K562 (cell line): ENCODE measurements around the gene COL15A1. TPM values are rescaled to one million over a fixed set of nuclear protein-coding genes. Genes with fewer than 3 reads are reported as not detected.

Source experiments
- ATAC-seq: fragments of 200-7000 bp; cut with Tn5 transposase; 3 replicates; pipeline ENCODE4 v1.9.1; 2020; ENCODE audit warnings: moderate library complexity
- BruUV-seq: library from RNA; stranded (reverse); fragments of 400-500 nt; replicated peaks from 2 replicates; lab custom pipeline; 2021; lab: Mats Ljungman, UMichigan
- CTCF ChIA-PET: fragments of 300-600 bp; formaldehyde crosslinking; extraction: SDS; loops from one replicate; lab custom pipeline; 2021; ENCODE audit warnings: low intra/inter-chr PET ratio; lab: Yijun Ruan, JAX
- POLR2A ChIA-PET: fragments of 300-600, 350-650 bp; sonication (Branson Sonifier 250); formaldehyde crosslinking; extraction: SDS; loops from one replicate; lab custom pipeline; 2021; ENCODE audit warnings: antibody characterized with exemption, inconsistent platforms; lab: Yijun Ruan, JAX
- DNase-seq, 4 experiments: peaks; one replicate each; pipeline versions ENCODE4 v3.0.0 to v3.0.0-alpha.2; 2011 to 2018; ENCODE audit warnings: low spot score in 3 of 4, mixed read lengths in 3 of 4; ENCODE audit errors: extremely low read depth in 1 of 4
- FAIRE-seq: peaks from 2 replicates; lab custom pipeline; 2011; peaks lifted over from hg19 to GRCh38; lab: Jason Lieb, UNC
- H2AFZ ChIP-seq: 2 replicates; pipeline ENCODE4 v1.6.0; 2011; ENCODE audit warnings: low read depth, low read length, control low read depth, inconsistent platforms
- H3K27ac ChIP-seq: fragments of 200-600 bp; 3 replicates; pipeline ENCODE4 v1.8.0; 2011; ENCODE audit warnings: low read depth, mild to moderate bottlenecking, control low read depth, inconsistent platforms, low read length, moderate library complexity, mixed read lengths; ENCODE audit errors: extremely low read depth
- H3K27me3 ChIP-seq, 2 experiments: fragments of 300-600 bp in 1 of 2; 2 replicates in 1 of 2; 3 replicates in 1 of 2; pipeline versions ENCODE4 v1.6.0 to v1.8.0; 2011; ENCODE audit warnings: inconsistent platforms in 2 of 2, low read length in 2 of 2, mild to moderate bottlenecking in 1 of 2, mixed read lengths in 1 of 2, moderate library complexity in 1 of 2; ENCODE audit not compliant: control insufficient read depth in 2 of 2, insufficient read depth in 2 of 2
- H3K36me3 ChIP-seq: fragments of 300-600 bp; 3 replicates; pipeline ENCODE4 v1.8.0; 2011; ENCODE audit warnings: mild to moderate bottlenecking, low read length, inconsistent platforms; ENCODE audit not compliant: control insufficient read depth, insufficient read depth
- H3K4me1 ChIP-seq, 2 experiments: fragments of 200-600 bp in 1 of 2; replicated peaks in 1 of 2; 2 replicates in 1 of 2; 3 replicates in 1 of 2; pipeline versions ENCODE4 v1.5.1 to v1.8.0; 2011; ENCODE audit warnings: inconsistent platforms in 2 of 2, low read length in 2 of 2, mild to moderate bottlenecking in 1 of 2, mixed read lengths in 1 of 2, moderate library complexity in 1 of 2; ENCODE audit not compliant: control insufficient read depth in 2 of 2, insufficient read depth in 2 of 2
- H3K4me2 ChIP-seq: 2 replicates; pipeline ENCODE4 v1.6.1; 2011; ENCODE audit warnings: low read length, control low read depth, inconsistent platforms, mixed read lengths; ENCODE audit not compliant: insufficient read depth
- H3K4me3 ChIP-seq: fragments of 200-600 bp; sonication (generic), shearing (Covaris generic); 2 replicates; pipeline ENCODE4 v1.5.1; 2016; ENCODE audit warnings: control low read depth, inconsistent platforms
- H3K79me2 ChIP-seq: fragments of 200-600 bp; 3 replicates; pipeline ENCODE4 v1.8.0; 2011; ENCODE audit warnings: low read length, inconsistent platforms; ENCODE audit not compliant: control insufficient read depth, insufficient read depth
- H3K9ac ChIP-seq, 2 experiments: 2 replicates each; pipeline versions ENCODE4 v1.6.0 to v1.6.1; 2011; ENCODE audit warnings: low read depth in 2 of 2, low read length in 2 of 2, control low read depth in 1 of 2, inconsistent platforms in 1 of 2, mild to moderate bottlenecking in 1 of 2, mixed read lengths in 1 of 2; ENCODE audit not compliant: insufficient read depth in 1 of 2
- H3K9me1 ChIP-seq: one replicate; pipeline ENCODE4 v1.6.0; 2011; ENCODE audit warnings: inconsistent platforms, mild to moderate bottlenecking, low read length, moderate library complexity; ENCODE audit not compliant: control insufficient read depth, insufficient read depth
- H3K9me3 ChIP-seq: replicated peaks from 2 replicates; pipeline ENCODE4 v1.5.1; 2011; ENCODE audit warnings: low read depth, low read length, inconsistent platforms; ENCODE audit not compliant: control insufficient read depth, insufficient read depth
- H4K20me1 ChIP-seq: replicated peaks from 2 replicates; pipeline ENCODE4 v1.6.1; 2011; ENCODE audit warnings: low read length, inconsistent platforms, mixed read lengths; ENCODE audit not compliant: control insufficient read depth, insufficient read depth
- BCOR ChIP-seq: fragments of 450-650 bp; IDR thresholded peaks from 2 replicates; pipeline ENCODE4 v1.6.1; 2016
- BHLHE40 ChIP-seq: IDR thresholded peaks from 2 replicates; pipeline ENCODE4 v1.6.1; 2011; ENCODE audit warnings: low read length, improper control_type of control experiment
- CEBPG ChIP-seq, 3 experiments: fragments of 200-800 bp in 1 of 3; sonication (Bioruptor generic) in 1 of 3; sonication (generic) in 1 of 3; formaldehyde crosslinking in 1 of 3; IDR thresholded peaks in 2 of 3; conservative IDR thresholded peaks in 1 of 3; 2 replicates each; pipeline versions ENCODE4 v1.6.1 to v1.8.0; 2016 to 2022; ENCODE audit warnings: missing compliant biosample characterization in 2 of 3, missing genetic modification characterization in 2 of 3, mild to moderate bottlenecking in 1 of 3, missing genetic modification reagents in 1 of 3
- EWSR1 ChIP-seq: fragments of 450-650 bp; IDR thresholded peaks from 2 replicates; pipeline ENCODE4 v1.6.1; 2018; ENCODE audit warnings: borderline replicate concordance, mild to moderate bottlenecking, low read depth, moderate library complexity; ENCODE audit not compliant: partially characterized antibody
- NR2C2 ChIP-seq, 2 experiments: fragments of 200-800 bp in 1 of 2; sonication (Bioruptor generic) in 1 of 2; sonication (generic) in 1 of 2; formaldehyde crosslinking in 1 of 2; IDR thresholded peaks; 2 replicates each; pipeline versions ENCODE4 v1.6.1 to v1.8.0; 2016 to 2022; ENCODE audit warnings: mild to moderate bottlenecking in 1 of 2, missing compliant biosample characterization in 1 of 2, missing genetic modification characterization in 1 of 2, missing genetic modification reagents in 1 of 2
- SMAD1 ChIP-seq: fragments of 150-350 bp; IDR thresholded peaks from 2 replicates; pipeline ENCODE4 v1.6.1; 2014; ENCODE audit warnings: low read length, low read depth; ENCODE audit not compliant: partially characterized antibody
- ZBTB26 ChIP-seq: fragments of 450-650 bp; formaldehyde crosslinking; IDR thresholded peaks from 2 replicates; pipeline ENCODE4 v1.4.0; 2022; ENCODE audit warnings: missing genetic modification characterization
- WGBS: fragments of 100-300 bp; shearing (Covaris generic); methylation state at CpG from one replicate; pipeline ENCODE4 v1.1.6; 2016; ENCODE audit warnings: low coverage, mixed read lengths; ENCODE audit not compliant: insufficient coverage; ENCODE audit errors: missing lambda C conversion rate; 5-methylcytosine and 5-hydroxymethylcytosine counted together
- in situ Hi-C: fragments of 300-500 bp; cut with MboI; formaldehyde crosslinking; loops from 4 replicates; pipeline ENCODE4 v1.15.0; 2018; ENCODE audit warnings: inconsistent platforms, mixed read lengths
- intact Hi-C: fragments of 100-400 bp; cut with micrococcal nuclease; formaldehyde crosslinking; loops from 2 replicates; pipeline ENCODE4 v1.14.2; 2022
- polyA plus RNA-seq, 8 experiments: library from polyadenylated mRNA; depleted of rRNA in 4 of 8; stranded (reverse) in 5 of 8; unstranded in 3 of 8; fragments of >200 nt; fragmentation: Nextera tagmentation in 2 of 8; fragmentation: Illumina TruSeq in 1 of 8; extraction: Ambion mirVana in 2 of 8; extraction: Trizol in 1 of 8; gene quantifications; 2 replicates each; pipeline versions ENCODE4 v1.2.1 to v1.2.3, GENCODE V29; 2011 to 2014; ENCODE audit warnings: inconsistent platforms in 1 of 8, missing spikeins in 1 of 8
- total RNA-seq, 7 experiments: library from RNA; depleted of rRNA in 6 of 7; stranded (reverse); fragments of >200 nt in 6 of 7; fragmentation: Illumina TruSeq in 2 of 7; extraction: Trizol in 2 of 7; gene quantifications; 2 replicates each; pipeline versions ENCODE4 v1.2.1 to v1.2.3, GENCODE V29; 2011 to 2021; ENCODE audit warnings: low replicate concordance in 1 of 7

Gene COL15A1
- total and polyA plus RNA-seq, 9 of the 15 experiments (the other 6 are each of a cell fraction or from before 2014, with no cell fraction given): 0.46 to 5.1 (median 2.6) TPM

- no peak for TF ChIP-seq ZBTB26
- no peak for TF ChIP-seq BCOR
- no peak for TF ChIP-seq CEBPG (CRISPR knock-in tag; IDR thresholded peaks at IDR 0.05)
- TF ChIP-seq CEBPG (tag; conservative IDR thresholded peaks at IDR 0.05 in 1 of 2, IDR thresholded peaks at IDR 0.05 in 1 of 2): no peak
- no peak for TF ChIP-seq NR2C2 (CRISPR knock-in tag; IDR thresholded peaks at IDR 0.05)
- TF ChIP-seq NR2C2 (tag; IDR thresholded peaks at IDR 0.05): no peak
- TF ChIP-seq BHLHE40: no peak
These were observed 77.2 kb downstream of the COL15A1 start (continued) for GRCh38 chr9:99020786-99021436.

DNA sequence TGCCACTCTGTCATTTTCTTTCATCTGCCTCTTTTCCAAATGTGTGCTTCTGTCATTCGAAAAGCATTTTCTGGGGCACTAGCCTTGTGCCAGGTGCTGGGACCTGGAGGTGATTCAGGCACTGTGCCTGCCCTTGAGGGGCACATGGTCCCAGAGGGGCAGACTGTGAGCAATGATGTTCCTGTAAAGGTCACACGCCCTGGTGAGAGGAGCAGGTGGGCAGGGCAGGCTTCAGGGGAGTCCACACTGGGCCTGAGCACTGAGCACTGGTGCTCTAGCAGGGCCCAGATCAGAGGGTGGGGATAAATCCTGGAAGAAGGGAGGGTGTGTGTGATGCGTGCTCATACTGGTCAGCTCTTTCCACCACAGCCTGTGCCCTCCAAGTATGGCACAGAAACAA is 77.8 kb downstream of the COL15A1 start:
- no peak overlapping the region for H3K27ac ChIP-seq
- POLR2A ChIA-PET: interaction anchor here (0.8 to 1.2 kb wide), 2 partner anchors 9 to 34 kb away, joined by 3 read pairs; no protein-coding TSS in a partner anchor
- FAIRE-seq (no peak), DNase-seq (no peak), ATAC-seq (no peak)
- H3K4me2 ChIP-seq: no peak overlapping the region
- no peak overlapping the region for H3K4me3 ChIP-seq
- H3K79me2 ChIP-seq: no peaks in the 10 kb centered on the region
- H2AFZ ChIP-seq: no peak overlapping the region
- intact Hi-C loops (no loop called here), in situ Hi-C loops (no loop called here)
- no peaks in the 10 kb centered on the region for H3K9me3 ChIP-seq
- WGBS: 27% methylated on average over 3 of the region's 3 CpGs
- no peaks in the 10 kb centered on the region for H3K27me3 ChIP-seq
- no peaks in the 10 kb centered on the region for H3K36me3 ChIP-seq
- TF ChIP-seq SMAD1 (no peak), EWSR1 (no peak)
- CTCF ChIA-PET: no interaction called here
- H3K4me1 ChIP-seq: peaks cover 9 to 12% of the 10 kb centered on the region in 2 experiments; a peak in 4 of 5 replicates
- BruUV-seq: no TSS peak
- H3K9ac ChIP-seq: no peak overlapping the region
- no peaks in the 10 kb centered on the region for H3K9me1 ChIP-seq
- H4K20me1 ChIP-seq: no peaks in the 10 kb centered on the region
